ENCODE measurements around the gene HIP1. TPM values are rescaled to one million over a fixed set of nuclear protein-coding genes. Genes with fewer than 3 reads are reported as not detected.
"Not testable (repeated sequence)": the region's sequence is repeated elsewhere in the genome, so short reads cannot be mapped to it uniquely, and the experiment has no call there.

The HIP1 gene
- total RNA-seq, 3 donors from 2014 or later: 0.90 to 2.3 (median 1.3) TPM

GRCh38 chr7:75712517-75713361 lies 26.0 kb downstream of the HIP1 start:
- H3K27me3 Mint-ChIP-seq (ENCODE audit: low read depth): no peaks in the 10 kb centered on the region
- H3K4me1 Mint-ChIP-seq (ENCODE audit: low read depth): peaks cover 10% of the 10 kb centered on the region
- DNase-seq (no peak), ATAC-seq (no peak)
- no peak overlapping the region for H3K4me3 Mint-ChIP-seq
- peaks cover 5% of the 10 kb centered on the region for H3K36me3 Mint-ChIP-seq (ENCODE audit: insufficient read depth)
- H3K9me3 Mint-ChIP-seq: peaks cover 22% of the 10 kb centered on the region

DNA sequence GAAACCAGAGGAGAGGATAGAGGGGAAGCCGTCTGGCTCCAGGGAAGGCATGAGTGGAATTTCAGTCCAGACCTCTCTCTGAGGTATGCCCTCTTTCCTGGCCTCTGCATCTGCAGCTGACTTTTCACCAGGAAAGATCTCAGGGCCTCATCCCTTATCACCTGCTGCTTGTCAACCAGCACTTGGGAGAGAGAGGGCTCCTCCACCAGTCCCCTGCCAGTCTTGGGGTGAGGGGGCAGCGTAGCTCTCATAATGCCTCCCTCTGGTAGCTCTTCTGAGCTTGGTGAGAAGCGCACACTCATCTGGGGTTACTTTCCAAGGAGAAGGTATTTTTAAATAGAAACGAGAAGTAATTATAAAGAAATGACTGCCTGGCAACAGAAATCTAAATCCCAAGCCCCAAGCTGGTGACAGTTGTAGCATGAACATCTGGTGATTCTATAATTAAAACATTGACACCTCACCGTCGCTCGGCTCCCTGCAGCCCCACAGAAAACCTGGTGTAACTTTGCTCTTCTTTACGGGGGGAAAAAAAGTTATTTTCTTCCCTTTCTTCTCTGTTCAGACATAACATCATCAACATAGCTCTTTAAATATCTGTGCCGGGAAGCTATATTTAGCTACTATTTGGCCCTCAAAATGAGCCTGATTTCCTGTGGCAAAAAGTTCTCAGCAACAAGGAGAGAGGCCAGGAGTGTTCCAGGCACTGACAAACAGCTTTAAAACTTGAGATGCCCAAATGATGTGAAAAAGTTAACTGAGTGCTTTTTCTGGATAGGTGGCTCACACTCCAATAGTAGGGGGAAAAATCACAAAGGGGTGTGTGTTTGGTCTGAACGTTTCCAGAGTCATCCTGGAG lies 26.9 kb downstream of the HIP1 start:
- no peak for DNase-seq
- Mint-ChIP-seq H3K9me3 (peaks cover 22% of the 10 kb centered on the region), H3K36me3 (ENCODE audit: insufficient read depth) (peaks cover 5% of the 10 kb centered on the region), H3K27me3 (ENCODE audit: low read depth) (no peaks in the 10 kb centered on the region), H3K4me3 (no peak overlapping the region), H3K4me1 (ENCODE audit: low read depth) (peaks cover 10% of the 10 kb centered on the region)
- no peak for ATAC-seq

- no peak for ATAC-seq
- Mint-ChIP-seq H3K4me3 (no peak overlapping the region), H3K27me3 (ENCODE audit: low read depth) (no peaks in the 10 kb centered on the region), H3K9me3 (peaks cover 22% of the 10 kb centered on the region), H3K4me1 (ENCODE audit: low read depth) (peaks cover 10% of the 10 kb centered on the region), H3K36me3 (ENCODE audit: insufficient read depth) (peaks cover 5% of the 10 kb centered on the region)
- no peak for DNase-seq
These were observed 27.7 kb downstream of the HIP1 start for GRCh38 chr7:75711076-75711475.

DNA sequence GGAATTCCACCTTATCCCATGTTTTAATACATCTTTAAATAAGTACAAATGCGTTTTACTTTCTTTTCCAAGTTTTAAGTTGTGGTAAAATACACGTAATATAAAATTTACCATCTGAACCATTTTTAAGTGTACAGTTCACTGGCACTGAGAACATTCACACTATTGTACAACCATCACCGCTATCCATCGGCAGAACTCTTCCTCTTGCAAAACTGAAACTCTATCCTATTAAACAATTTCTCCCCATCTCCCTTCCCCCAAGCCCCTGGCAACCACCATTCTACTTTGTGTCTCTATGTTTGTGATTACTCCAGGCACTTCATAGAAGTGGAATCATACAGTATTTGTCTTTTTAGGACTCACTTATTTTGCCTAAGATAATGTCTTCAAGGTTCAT lies 33.8 kb downstream of the HIP1 start:
- H3K4me3 Mint-ChIP-seq: no peak overlapping the region
- no peaks in the 10 kb centered on the region for H3K36me3 Mint-ChIP-seq (ENCODE audit: insufficient read depth)
- H3K9me3 Mint-ChIP-seq: peaks cover 10% of the 10 kb centered on the region
- DNase-seq (no peak), ATAC-seq (no peak)
- H3K27me3 Mint-ChIP-seq (ENCODE audit: low read depth): no peaks in the 10 kb centered on the region
- H3K4me1 Mint-ChIP-seq (ENCODE audit: low read depth): no peaks in the 10 kb centered on the region

DNA sequence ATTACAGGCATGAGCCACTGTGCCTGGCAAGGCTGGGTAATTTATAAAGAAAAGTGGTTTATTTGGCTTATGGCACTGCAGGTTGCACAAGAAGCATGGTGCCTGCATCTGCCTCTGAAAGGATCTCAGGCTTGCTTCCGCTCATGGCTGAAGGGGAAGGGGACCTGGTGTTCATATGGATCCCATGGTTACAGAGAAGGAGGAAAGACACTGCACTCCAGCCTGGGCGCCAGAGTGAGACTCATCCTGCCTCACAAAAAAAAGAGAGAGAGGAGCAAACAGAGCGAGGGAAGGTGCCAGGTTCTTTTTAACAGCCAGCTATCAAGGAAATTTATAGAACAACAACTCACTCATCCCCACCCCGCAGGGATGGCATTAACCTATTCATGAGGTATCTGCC lies 36.2 kb downstream of the HIP1 start:
- Mint-ChIP-seq H3K27me3 (ENCODE audit: low read depth) (no peaks in the 10 kb centered on the region), H3K4me3 (no peak overlapping the region), H3K4me1 (ENCODE audit: low read depth) (no peaks in the 10 kb centered on the region), H3K36me3 (ENCODE audit: insufficient read depth) (no peaks in the 10 kb centered on the region), H3K9me3 (no peaks in the 10 kb centered on the region)
- DNase-seq (no peak), ATAC-seq (no peak)

DNA sequence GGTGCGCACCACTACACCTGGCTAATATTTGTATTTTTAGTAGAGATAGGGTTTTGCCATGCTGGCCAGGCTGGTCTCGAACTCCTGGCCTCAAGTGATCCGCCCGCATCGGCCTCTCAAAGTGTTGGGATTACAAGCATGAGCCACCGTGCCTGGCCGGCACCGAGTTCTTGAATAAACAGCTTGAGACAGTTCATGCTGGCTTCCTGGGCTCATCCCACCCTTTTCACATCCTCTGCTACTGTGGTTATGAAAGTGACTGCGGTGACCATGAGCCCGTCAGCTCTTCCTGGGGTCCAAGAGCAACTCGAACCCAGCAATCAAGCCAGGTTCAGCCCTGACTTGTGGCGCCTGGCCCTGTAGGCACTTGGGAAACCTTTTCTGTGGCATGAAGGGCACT lies 38.7 kb downstream of the HIP1 start:
- H3K27me3 Mint-ChIP-seq (ENCODE audit: low read depth): no peaks in the 10 kb centered on the region

DNA sequence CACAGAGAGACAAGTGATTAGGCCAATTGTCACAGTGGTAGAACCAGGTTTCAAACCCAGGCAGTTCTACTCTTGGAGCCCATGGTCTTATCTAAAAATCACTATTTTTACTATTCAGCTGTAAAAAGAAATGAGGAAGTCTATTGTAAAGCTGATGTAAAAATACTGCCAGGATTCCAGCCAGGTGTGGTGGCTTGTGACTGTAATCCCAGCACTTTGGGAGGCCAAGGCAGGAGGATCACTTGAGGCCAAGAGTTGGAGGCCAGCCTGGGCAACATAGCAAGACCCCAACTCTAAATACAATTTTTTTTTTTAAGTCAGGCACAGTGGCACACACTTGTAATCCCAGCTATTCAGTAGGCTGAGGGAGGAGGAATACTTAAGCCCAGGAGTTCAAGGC lies 40.4 kb downstream of the HIP1 start:
- H3K27me3 Mint-ChIP-seq (ENCODE audit: low read depth): peaks cover 2% of the 10 kb centered on the region
- no peaks in the 10 kb centered on the region for H3K9me3 Mint-ChIP-seq
- H3K4me3 Mint-ChIP-seq: no peak overlapping the region
- no peak for DNase-seq
- no peaks in the 10 kb centered on the region for H3K36me3 Mint-ChIP-seq (ENCODE audit: insufficient read depth)
- H3K4me1 Mint-ChIP-seq (ENCODE audit: low read depth): no peaks in the 10 kb centered on the region
- ATAC-seq: no peak

More for the DNA sequence above, 38.7 kb downstream of the HIP1 start:
- ATAC-seq (no peak), DNase-seq (no peak)
- H3K4me3 Mint-ChIP-seq: no peak overlapping the region
- H3K36me3 Mint-ChIP-seq (ENCODE audit: insufficient read depth): no peaks in the 10 kb centered on the region
- no peaks in the 10 kb centered on the region for H3K4me1 Mint-ChIP-seq (ENCODE audit: low read depth)
- H3K9me3 Mint-ChIP-seq: no peaks in the 10 kb centered on the region

DNA sequence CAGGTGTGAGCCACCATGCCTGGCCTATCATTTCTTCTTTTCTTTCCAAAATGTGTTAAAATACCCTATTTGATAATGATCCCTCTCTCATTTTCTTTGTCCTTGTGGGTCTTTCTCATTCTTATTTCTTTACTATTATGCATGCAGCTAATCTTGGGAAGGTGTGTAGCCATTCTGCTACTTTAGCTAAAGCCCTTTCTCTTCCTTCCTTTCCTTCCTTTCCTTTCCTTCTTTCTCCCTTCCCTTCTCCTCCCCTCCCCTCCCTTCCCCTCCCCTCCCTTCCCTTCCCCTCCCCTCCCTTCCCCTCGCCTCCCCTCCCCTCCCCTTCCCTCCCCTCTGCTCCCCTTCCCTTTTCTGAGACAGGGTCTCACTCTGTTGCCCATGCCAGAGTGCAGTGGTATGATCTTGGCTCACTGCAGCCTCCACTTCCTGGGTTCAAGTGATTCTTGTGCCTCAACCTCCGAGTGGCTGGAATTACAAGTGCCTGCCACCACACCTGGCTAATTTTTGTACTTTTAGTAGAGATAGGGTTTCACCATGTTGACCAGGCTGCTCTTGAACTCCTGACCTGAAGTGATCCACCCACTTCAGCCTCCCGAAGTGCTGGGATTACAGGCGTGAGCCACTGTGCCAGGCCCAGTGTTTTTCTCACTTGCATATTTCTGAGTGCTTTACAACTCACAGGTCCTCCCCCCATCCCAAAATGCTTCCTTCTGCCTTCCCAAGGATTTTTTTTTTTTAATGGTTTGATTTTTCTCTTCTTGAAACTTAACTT lies 42.3 kb downstream of the HIP1 start:
- Mint-ChIP-seq H3K4me3 (no peak overlapping the region), H3K27me3 (ENCODE audit: low read depth) (peaks cover 2% of the 10 kb centered on the region), H3K36me3 (ENCODE audit: insufficient read depth) (no peaks in the 10 kb centered on the region), H3K9me3 (no peaks in the 10 kb centered on the region), H3K4me1 (ENCODE audit: low read depth) (no peaks in the 10 kb centered on the region)
- ATAC-seq: no peak
- no peak for DNase-seq

- ATAC-seq (no peak), DNase-seq (no peak)
- Mint-ChIP-seq H3K36me3 (ENCODE audit: insufficient read depth) (no peaks in the 10 kb centered on the region), H3K4me1 (ENCODE audit: low read depth) (no peaks in the 10 kb centered on the region), H3K4me3 (no peak overlapping the region), H3K27me3 (ENCODE audit: low read depth) (peaks cover 2% of the 10 kb centered on the region), H3K9me3 (no peaks in the 10 kb centered on the region)
These were observed 43.9 kb downstream of the HIP1 start for GRCh38 chr7:75694638-75695399.

DNA sequence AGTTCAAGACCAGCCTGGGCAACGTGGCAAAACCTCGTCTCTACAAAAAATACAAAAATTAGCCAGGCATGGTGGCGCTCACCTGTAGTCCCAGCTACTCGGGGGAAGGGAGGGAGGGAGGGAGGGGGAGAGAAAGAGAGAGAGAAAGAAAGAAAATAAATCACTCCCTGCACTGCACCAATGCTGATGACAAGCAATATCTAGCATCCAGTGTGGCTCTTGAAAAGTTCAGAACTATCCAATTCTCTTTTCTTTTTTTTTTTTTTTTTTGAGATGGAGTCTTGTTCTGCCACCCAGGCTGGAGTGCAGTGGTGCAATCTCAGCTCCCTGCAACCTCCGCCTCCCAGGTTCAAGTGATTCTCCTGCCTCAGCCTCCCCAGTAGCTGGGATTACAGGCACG lies 45.1 kb downstream of the HIP1 start:
- not testable (repeated sequence) for ATAC-seq; DNase-seq; H3K4me1 Mint-ChIP-seq (ENCODE audit: low read depth); H3K27me3 Mint-ChIP-seq (ENCODE audit: low read depth); H3K9me3 Mint-ChIP-seq; H3K4me3 Mint-ChIP-seq; H3K36me3 Mint-ChIP-seq (ENCODE audit: insufficient read depth)

DNA sequence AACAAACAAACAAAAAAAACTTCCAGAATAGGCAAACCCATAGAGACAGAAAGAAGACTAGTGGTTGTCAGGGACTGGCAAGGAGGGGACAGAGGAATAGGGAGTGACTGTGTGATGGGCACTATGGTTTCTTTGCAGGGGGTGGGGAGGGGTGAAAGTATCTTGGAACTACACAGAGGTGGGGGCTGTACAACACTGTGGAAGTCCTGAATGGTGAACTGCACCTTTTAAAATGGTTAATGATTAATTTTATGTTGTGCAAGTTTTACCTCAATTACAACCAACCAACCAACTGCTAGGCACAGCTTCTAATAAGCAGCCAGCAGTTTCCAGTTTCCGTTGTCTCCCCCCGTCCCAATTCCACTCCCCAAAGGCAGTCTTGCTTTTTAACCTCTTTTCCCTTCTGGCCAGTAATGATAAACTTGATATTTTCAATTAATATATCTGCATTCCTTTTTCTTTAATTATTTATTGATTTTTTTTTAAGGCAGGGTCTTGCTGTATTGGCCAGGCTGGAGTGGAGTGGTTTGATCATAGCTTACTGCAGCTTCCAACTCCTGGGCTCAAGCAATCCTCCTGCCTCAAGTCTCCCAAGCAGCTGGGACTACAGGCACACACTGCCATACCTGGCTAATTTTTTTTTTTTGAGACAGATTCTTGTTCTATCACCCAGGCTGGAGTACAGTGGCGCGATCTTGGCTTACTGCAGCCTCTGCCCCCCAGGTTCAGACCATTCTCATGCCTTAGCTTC lies 46.8 kb downstream of the HIP1 start:
- ATAC-seq (no peak), DNase-seq (no peak)
- H3K36me3 Mint-ChIP-seq (ENCODE audit: insufficient read depth): no peaks in the 10 kb centered on the region
- no peaks in the 10 kb centered on the region for H3K9me3 Mint-ChIP-seq
- H3K4me1 Mint-ChIP-seq (ENCODE audit: low read depth): peaks cover 3% of the 10 kb centered on the region
- peaks cover 9% of the 10 kb centered on the region for H3K27me3 Mint-ChIP-seq (ENCODE audit: low read depth)
- H3K4me3 Mint-ChIP-seq: no peak overlapping the region

DNA sequence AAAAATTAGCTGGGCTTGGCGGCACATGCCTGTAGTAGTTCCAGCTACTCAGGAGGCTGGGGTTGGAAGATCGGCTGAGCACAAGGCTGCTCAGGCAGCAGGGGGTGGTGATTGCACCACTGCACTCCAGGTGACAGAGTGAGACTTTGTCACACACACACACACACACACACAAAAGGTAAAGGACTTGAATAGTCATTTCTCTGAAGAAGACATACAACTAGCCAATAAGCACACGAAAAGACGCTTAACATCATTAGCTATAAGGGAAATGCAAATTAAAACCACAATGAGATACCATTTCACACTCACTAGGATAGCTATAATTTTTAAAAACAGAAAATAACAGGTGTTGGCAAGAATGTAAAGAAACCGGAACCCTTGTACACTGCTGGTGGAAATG lies 48.6 kb downstream of the HIP1 start:
- no peak overlapping the region for H3K4me3 Mint-ChIP-seq
- DNase-seq (no peak), ATAC-seq (no peak)

More for the DNA sequence above, 48.6 kb downstream of the HIP1 start:
- Mint-ChIP-seq H3K4me1 (ENCODE audit: low read depth) (peaks cover 3% of the 10 kb centered on the region), H3K36me3 (ENCODE audit: insufficient read depth) (no peaks in the 10 kb centered on the region), H3K27me3 (ENCODE audit: low read depth) (peaks cover 9% of the 10 kb centered on the region), H3K9me3 (no peaks in the 10 kb centered on the region)
